T1000 (cell line): Measurements from ENCODE around the gene DUSP7.

Source experiments
- DNase-seq: peaks from one replicate; lab custom pipeline; 2025; ENCODE audit warnings: mixed read lengths; lab: John Stamatoyannopoulos, UW

The DUSP7 gene

DNA sequence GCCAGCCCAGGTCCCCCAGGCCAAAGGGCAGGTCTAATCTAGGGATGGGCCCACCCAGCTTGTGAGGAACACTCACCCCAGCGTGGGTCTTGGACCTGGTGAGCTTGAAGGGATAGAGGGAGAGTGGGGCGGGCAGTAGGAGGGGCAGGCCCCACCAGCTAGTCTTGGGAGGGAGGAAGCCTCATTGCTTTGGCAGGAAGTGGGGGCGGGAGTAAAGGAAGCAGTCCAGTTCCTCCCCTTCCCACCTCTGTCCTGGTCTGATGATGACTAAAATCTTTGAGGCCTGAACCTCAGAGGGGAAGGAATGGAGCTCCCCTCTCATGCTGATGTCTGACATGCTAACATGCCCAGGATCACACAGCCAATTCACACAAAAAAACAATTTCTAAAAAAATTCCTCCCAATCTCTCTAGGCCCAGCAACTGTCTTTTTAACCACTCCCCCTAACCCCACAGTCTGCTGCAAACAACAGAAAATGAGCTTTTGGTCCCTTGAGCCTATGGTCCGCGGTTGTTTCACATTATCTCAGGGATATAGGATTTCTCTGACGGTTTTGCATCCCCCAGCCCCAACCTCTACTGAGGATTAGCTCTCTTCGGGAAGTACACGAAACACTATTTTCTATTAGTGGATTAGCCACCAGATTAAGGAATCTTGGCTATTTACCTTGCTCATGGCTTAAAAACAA is 30.7 kb upstream of the DUSP7 start:
- DNase-seq, result no peak

DNA sequence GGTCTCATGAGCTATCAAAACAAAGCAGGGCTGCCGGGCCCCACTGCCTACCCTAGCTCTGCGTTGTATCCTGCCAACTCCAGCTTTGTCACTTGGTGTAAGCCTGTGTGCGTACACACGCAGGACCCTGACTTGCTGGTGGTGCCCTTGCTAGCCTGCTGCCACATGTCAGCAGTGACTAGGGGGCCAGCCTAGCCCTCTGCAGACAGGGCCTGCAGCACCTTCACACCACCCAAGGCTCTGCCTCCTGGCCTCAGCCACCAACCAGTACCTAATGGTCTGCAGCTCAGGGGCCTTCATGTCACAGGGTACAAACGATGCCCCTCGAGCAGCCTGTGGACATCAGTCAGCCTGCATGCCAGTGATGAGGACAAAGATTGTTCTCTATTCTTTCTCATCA is 30.1 kb upstream of the DUSP7 start:
- no peak for DNase-seq

DNA sequence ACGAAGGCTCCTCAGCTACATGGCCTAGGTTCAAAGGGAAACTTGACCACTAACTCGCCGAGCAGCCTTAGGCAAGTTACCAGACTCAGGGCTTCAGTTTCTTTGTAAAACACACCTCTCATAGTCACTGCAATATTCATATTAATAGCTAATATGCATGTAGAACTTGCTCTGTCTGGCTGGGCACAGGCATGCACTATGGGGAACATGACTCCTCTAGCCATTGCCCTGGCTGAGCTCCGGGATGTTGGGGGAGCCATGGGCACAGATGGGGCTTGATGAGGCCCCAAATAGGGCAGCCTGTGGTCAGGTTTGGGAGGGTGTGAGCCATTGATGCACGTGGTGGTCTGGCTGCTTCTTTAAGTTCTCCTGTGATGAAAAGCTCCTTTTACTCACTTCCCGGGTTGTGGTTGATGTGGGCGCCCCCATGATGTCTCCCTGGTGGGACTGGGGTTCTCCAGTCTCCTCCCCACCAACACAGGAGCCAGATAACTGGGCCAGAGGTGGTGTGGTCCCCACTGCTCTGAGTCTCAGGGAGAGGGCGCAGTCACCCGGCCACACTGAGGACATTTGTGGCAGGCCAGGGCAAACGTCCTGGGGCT is 29.4 kb upstream of the DUSP7 start:
- DNase-seq, result no peak

DNA sequence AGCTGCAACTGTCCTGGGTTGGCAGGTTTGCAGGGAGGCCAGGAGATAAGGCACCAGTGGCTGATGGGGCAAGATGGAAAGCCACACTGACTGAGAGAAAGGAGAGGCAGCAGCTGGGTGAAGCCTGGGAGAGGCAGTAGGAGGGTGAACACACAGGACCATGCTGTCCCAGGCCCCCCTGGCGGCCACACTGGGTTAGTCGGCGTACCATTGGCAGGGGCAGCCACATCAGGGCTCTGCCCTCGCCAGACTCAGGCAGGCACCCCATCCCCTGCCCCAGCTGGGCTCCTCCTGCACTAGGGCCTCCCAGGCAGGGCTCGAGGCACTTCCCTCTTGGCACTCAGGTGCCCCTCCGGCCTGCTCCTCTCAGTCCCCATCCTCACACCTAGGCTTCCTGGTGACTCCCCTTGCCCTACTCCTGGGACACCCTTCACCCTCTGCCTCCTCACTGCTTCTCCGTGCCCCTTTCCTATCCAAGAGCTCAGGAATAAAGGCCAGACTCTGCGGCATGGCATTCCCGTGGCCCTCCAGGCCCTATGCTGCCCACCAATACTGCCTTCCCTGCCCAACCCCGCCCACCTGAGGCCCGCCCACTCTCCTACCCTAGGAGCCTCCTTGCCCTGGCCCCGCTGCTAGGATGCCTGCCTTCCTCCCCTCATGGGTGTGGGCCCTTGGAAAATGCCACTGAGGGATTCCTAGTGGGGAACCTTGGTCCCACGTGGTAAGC is 28.7 kb upstream of the DUSP7 start:
- no peak for DNase-seq

DNA sequence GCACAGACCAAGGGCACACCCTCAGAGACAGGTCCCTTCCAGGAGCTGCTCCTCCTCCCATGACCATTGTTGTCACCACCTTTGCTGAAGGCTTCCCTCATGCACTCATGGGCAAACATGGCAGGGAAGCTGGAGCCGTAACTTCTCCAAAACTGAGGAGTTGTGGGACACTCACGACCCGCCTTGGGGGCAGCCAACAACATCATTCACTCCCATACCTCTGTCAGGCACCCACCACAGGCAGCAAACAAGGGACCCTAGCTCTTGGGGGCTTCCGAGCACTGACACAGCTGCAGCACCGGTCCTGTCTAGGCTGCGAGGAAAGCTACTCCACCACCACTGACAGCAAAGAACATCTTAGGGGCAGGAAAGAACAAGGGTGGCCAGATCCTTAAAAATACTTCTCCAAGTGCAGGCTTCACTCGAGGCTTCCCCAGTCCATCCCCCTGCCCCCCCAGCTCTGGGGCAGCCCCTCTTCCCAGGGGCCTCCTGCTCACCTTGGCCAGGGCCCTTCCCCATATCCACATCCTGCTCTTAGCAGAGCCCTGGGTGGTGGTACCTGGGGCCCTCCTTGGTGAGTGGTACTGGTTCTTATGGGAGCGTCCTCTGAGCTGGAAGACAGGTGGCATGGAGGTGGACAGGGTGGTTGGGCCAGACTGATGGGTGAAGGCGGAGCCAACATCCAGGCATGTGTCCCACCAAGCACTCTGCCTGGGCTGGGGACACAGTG is 28.0 kb upstream of the DUSP7 start:
- no peak for DNase-seq

DNA sequence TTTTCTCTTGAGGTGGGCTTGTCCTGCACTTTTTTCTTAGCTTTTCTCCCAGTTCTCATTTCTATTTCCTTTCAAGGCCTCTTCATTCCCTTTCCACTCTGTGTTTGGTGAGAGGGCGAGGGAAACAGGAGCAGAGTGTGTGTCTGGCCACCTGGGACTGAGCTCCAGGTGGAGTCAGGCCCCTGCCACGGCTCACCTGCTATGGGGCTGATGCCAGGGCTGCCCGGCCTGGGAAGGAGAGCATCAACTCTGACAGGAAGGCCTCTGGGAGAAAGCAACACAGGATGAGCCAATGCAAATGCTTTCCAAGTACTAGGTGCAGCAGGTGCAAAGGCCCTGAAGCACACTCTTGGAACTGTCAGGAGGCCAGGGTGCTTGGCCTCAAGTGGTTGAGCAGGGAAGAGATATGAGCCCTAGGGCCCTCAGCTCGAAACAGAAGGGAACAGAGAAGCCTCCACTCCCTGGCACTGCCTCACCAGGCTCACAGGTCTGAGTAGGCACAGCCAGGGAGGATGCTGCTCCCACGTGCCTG is 27.3 kb upstream of the DUSP7 start:
- no peak for DNase-seq

DNA sequence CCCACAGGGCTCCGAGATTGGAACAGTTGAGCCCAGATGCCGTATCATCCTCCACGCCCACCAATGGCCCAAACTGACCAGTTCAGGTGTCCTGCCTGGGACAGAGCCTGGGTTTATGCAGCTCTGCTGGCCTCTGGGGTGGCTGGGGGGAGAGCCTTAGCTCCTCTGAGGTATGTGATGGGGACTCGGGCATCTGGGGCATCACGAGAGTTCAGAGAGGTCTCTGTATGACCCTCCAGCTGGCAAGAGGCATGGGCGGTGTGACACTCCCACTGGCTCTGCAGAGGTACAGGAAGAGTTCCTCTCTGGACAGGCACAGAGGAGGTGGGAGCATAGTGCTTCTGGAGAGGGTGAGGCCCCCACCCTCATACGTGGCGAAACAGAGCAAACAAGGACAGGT is 26.6 kb upstream of the DUSP7 start:
- DNase-seq, result no peak

DNA sequence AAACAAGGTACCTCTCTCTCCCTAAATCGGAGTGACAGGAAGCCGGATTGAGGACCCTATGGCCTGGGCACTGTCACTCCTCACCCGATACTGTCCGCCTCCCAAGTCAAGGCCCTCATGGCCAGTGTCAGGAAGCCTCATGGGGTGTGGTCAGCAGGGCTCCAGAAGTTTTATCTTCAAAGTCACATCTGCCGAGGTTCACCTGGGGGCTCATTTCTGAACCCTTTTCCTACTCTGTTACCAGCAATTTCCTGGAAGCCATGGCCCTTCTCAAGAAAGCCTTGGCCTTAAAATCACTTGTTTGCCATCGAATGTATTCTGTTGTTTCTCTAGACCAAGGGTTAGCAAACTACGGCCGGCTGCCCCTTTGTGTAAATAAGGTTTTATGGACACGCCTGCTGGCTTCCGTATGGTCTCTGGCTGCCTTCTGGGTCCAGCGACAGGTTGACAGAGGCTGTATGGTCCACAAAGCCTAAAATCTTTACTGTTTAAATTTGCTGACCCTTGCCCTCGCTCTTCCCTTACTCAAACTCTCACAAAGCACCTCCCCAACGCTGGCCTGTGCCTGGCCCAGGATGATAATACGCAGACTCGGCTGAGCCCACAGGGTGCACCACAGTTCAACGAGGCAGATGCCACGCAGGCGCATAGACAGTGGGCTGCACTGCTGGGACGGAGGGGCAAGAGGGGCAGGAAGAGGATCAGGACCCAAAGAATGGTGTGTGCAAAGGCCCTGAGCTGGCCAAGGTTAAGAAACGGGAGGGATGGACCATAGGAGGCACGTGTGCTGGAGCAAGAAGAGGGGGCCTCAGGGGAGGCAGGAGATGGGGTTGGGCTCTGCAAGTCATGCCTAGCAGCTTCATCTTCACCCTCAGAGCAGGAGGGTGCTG is 24.7 kb upstream of the DUSP7 start:
- DNase-seq, result no peak

DNA sequence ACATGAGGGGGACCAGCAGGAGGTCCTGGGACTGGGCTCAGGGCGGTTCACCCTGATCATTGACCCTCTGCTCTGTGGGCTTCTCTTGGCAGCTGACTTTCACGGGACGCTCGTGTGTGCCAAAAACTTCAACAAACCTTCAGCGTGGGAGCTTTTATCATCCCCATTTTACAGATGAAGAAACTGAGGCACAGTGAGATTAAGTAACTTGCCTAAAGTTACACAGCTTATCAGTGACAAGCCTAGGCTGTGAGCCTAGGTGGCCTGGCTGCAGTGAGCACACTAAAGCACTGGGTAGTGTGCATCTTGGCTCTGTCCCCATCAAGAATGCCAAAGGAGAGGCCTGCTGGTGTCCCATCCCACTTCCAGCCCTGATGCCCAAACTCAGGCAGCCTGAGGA is 23.6 kb upstream of the DUSP7 start:
- no peak for DNase-seq

DNA sequence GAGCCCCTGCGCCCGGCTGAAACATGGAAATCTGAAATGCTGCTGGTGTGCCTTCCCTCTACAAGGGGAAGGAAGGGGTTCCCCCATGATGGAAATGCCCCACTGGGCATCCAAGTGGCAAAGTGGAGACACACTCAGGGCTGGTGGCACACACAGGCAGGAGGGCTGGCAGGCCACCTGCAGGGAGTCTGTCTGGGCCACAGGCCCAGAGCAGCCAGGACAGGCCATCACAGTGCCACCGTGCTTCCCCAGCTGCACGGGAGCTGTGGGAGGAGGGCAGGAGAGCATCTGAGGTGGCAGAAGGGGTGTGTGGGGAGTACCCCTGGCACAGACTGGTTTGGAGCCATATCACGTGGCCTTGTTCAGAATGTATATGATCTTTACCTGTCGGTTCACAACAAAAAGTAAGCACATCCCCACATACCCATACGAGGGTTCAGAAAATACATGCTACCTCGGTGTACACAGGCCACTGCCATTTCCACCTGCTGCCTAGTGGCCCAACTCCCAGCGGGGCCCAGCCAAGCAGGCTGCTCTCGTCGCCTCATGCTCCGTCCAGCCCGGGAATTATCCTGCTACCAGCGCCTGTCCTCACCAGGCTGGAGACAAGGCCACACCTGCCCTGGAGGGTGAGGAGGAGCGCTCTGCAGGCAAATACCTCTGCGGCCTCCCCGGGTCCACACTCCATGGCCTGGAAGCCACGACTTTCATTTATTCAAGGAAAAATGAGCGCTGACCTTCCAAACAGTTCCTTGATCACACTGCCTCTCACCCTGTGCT is 22.6 kb upstream of the DUSP7 start:
- no peak for DNase-seq

DNA sequence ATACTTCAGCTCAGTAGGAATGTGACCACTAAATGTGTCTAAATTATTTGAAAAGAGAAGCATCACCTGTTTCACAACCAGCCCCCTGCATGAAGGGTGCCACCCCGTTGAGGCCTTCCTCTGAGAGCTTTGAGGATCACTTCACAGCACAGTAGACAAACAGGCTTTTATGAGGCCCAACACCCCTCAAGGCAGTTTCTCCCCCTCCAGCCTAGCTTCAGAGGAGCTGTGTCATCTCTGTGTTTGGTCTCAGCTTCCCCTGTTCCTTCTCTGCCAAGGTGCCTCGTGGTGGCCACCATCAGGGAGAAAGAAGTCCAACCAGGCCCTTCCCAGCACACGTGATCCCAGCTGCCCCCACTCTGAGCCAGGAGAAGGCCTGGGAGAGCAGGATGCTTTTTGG is 21.6 kb upstream of the DUSP7 start:
- DNase-seq, result no peak

DNA sequence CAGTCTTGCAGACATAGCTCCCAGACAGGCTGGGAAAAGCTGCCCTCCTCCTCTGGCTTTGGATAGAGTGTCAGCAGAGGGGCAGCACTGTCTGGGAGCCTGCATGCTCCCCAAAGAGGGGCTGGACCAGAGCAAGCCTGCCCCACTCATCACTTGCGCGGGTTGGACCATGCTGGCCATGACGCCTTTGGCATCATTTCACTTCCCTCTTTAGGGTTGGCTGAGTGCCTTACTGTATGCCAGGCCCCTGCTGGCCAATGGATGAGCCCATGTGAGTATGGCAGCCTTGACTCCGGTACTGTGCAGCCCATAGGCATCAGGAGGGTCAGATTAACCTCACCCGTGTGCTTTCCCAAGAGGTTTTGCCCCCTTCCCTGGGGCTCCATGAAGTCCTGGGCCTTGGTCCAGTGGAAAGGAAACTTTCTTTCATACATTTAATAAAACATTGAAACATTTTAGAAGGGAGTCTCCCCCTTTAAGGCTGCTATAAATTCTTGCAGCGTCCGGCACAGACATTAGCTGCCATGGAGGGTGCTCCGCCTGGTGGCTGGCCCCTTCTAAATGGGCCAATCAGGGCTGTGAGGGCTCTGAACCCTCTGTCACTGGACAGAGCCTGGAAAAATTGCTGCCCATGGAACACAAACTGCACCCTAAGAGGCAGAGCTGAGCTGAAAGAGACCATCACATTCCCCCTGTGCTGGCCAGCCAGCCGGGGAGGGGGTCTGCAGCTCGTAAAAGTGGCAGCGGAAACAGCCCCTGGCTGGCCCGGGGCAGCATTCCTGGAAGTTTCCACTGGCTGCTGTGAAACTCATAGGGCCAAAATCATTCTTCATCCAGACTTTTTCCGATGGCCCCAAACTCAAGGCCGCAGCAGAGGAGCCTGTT is 20.8 kb upstream of the DUSP7 start:
- no peak for DNase-seq

DNA sequence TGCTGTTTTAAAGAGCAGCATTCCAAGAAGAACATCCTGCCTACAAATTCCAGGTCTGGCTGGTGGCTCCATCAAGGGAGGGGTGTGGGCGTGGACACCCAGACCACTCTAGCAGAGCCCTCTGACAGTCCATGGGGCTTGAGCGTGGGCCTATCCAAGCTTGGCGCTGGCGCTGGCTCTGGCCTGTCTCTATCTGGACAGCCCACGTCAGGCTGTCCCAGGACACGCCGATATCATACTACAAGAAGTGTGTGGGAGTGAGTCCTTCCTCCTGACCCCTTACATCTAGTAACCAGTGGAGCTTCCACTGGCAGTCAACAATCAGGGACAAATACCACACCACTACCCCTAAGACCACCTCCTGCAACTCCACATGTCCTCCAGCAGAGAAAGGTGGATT is 17.1 kb upstream of the DUSP7 start:
- no peak for DNase-seq

DNA sequence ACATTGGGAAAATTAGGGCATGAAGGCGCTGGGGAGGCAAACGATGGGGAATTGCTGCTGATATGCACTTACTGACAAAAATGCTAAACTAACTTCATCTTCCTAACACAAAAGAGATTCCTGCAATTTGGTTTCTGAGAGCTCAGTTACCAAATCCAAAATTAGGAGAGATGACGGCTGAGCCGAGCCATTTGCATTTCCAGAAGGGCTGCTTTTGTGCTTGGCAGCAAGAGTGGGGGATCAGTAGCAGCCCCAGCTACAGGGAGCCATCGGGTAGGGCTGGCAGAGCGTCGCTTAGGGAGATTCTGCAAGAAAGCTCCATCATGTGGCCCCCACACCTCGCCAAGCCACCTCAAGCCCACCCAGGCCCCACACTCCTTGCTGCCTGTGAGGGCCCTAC is 16.1 kb upstream of the DUSP7 start:
- DNase-seq, result no peak

DNA sequence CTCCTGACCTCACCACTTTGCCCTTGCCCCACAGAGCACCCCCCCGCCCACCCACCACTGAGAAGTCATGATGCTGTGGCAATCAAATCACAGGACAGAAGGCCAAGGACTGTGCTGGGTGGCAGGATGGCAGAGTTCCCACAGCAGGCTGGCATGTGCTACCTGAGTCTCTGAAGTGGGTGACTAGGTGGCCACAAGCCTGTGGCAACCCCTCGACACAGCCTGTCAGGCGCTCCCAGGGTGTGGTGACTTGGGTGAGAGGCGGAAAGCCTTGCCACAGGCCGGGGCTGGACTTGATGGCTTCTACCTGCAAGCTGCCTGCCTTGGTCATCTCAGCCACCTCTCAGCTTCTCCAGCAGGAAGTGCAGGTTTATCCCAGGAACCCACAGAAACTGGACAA is 15.6 kb upstream of the DUSP7 start:
- no peak for DNase-seq

DNA sequence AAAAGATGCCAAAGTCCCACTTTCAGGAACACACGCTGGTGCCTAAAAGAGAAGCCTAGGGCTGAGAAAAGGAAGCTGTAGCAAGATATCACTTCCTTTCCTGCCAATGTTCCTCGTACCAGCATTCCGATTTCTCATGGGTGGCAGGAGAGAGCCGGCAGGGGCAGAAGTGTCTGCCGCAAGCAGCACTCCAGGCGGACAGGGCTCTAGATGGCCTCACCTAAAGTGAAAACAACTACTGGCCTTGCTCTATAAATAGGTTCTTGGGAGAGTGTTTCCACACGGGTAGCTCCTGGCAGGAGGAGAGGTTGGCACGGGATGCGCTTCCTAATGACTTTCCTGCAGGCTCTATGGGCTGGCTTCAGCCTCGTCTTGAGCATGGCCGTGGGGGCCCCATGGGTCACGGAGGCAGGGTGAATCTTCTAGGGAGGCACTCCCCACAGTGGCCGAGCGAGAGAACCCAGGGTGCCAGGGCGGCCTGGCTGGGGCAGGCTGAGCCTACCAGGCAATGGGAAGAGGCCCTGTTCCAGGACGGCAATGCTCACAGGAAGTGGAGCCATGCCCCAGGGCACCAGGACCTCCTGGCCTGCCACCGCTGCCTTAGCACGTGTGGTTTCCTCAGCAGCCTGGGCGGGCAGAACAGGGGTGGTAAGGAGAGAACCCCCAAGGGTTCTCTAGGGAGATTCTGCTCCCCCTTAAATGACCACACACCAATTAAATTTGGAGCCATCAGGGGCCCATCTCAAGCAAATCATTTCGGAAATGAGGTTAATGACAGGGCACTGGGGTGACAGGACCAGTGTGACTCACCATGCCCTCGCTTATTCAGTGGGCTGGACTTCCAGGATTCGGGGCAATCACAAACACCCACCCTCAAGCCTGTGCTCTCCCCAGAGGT is 14.6 kb upstream of the DUSP7 start:
- peak; percentile 69 for DNase-seq

DNA sequence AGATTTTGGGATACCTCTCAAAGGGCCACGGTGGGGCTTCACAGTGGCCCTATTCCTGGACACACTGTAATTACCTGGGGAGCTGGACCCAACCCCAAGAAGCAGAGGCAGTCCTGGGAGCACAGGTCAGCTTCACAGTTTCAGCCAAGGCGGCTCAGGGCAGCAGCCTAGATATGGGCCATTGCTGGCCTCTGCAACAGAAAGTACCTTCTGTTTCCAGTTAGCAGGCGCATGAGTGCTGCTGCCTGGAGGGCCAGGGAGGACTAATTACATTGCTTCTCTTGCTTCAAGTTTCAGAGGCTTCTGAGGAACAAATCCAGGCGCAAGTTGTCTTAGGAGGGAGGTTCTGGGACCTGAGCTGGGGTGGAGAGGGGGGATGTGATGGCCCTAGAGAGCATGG is 13.5 kb upstream of the DUSP7 start:
- no peak for DNase-seq

DNA sequence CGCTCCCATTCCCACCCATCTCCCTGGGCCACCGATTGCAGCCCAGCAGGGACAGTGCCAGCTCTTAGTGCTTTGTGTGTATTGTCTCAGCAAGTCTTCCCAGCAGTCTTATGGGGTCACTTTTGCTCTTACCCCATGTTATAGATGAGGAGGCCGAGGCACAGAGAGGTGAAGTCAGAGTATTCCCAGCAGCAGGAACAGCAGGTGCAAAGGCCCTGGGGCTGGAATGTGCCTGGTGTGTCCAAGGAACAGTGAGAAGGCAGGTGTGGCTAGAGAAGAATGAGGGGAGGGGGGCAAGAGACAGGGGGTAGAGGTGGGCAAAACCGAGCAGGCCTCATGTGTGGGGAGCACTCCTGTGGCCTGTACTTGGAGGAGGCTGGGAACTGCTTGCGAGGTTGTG is 12.8 kb upstream of the DUSP7 start:
- DNase-seq, result no peak

DNA sequence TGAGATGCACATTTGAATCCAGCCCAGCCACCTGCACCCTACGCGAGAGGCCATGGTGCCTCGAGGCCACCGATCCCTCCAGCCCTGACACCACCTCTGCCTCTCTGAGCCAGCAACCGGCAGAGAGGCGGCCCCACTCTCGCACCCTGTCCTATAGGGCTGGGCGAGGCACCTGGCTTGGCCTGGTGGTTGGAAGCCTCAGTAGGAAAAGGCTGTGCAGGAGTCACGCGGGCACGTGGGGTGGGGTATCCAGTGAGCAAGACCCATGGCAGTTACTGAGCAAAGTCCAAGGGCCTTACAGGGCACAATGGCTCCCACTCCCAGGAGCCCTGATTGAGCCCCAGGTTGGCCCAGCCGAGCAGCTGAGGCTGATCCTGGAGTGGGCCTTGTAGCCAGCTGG is 12.4 kb upstream of the DUSP7 start:
- no peak for DNase-seq
